NT2/D1 (cell line): ENCODE measurements around the gene KLHL30.

Experiments used
- YY1 ChIP-seq: IDR thresholded peaks from 2 replicates; pipeline ENCODE4 v1.6.1; 2011; ENCODE audit not compliant: insufficient read length, insufficient read depth
- ZNF274 ChIP-seq: IDR thresholded peaks from 2 replicates; pipeline ENCODE4 v1.6.1; 2011; ENCODE audit warnings: mild to moderate bottlenecking, low read depth, low read length

GRCh38 chr2:238136820-238137537 is 1.5 kb upstream of the KLHL30 start:
- TF ChIP-seq ZNF274 (no peak), YY1 (no peak)
